HG02852 (cell line): ENCODE data around the gene CNBP.
"Not testable (repeated sequence)": the region's sequence is repeated elsewhere in the genome, so short reads cannot be mapped to it uniquely, and the experiment has no call there.

Source experiments
- ATAC-seq: cut with Tn5 transposase; IDR thresholded peaks from one replicate; pipeline ENCODE4 v1.9.1; 2021; ENCODE audit warnings: mild to moderate bottlenecking, moderate library complexity; ENCODE audit not compliant: unreplicated experiment

The CNBP gene

DNA sequence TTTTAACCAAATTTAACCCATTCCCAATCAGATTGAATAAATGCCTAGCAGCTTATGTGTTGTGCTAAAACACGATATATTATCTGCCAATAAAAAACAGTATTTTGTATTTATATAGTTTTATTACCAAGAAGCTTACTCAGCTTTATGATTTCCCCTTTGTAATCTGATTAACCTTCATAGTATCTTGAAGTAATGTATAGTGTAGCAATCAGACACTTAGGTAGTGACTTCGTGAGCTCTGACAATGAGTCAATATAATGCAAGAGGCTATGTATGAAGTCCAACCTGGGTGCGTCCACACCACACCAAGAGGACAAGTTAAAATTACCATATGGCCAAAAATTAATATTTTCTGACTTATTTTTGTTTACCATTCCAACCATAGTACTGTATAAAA lies 2.1 kb upstream of the CNBP start:
- no peak for ATAC-seq

DNA sequence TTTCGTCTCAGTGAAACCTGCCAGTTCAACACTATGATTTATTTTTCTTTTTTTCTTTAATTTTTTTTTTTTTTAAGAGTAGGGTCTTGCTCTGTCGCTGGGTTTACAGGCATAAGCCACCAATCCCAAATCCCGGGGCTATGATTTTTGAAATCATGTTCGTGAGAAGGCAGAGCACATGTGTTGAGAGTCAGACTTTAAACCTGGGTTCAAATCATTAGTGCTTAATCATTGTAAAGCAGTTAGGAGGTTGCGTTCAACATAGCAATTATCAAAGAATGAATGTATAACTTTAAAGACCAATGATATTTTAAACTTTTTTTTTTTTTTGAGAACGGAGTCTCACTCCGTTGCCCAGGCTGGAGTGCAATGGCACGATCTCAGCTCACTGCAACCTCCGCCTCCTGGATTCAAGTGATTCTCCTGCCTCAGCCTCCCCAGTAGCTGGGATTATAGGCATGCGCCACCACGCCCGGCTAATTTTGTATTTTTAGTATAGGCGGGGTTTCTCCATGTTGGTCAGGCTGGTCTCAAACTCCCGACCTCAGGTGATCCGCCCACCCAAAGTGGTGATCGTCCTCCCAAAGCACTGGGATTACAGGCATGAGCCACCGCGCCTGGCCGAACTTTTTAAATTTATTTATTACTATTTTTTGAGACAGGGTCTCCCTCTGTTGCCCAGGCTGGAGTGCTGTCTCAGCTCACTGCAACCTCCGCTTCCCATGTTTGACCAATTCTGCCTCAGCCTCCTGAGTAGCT lies 1.3 kb upstream of the CNBP start:
- not testable (repeated sequence) for ATAC-seq

- no peak for ATAC-seq
Measured at GRCh38 chr3:129184396-129184657, 631 bp upstream of the CNBP start.

DNA sequence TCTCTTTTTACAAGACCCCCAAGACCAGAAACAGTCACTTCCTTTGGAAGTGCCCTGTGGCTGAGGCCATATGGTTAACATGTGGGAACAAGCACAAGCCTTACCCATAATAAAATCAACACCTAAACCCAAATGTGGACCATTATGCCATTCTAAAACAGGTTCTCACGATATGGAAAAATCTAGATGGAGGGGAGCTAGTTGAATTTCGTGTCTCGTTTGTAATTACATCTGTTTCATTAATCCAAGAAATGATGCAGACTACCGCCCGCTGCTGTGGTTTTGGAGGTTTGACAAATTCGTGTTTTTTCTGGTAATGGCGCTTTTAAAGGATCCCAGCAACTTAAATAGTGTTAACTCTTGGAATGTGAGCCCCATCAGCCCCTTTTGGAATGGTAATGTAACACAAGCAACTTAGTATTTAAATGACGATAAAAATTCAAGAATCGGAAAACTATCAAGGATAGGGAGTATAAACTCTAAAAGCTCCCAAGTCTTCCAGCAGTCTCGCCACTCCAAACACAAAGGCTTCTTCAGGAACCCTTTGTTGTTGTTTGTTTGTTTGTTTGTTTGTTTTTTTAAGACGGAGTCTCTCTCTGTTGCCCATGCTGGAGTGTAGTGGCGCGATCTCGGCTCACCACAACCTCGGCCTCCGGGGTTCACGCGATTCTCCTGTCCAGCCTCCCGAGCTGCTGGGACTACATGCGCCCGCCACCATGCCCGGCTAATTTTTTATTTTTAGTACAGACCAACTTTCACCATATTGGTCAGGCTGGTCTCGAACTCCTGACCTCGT lies 1.1 kb downstream of the CNBP start:
- no peak for ATAC-seq

DNA sequence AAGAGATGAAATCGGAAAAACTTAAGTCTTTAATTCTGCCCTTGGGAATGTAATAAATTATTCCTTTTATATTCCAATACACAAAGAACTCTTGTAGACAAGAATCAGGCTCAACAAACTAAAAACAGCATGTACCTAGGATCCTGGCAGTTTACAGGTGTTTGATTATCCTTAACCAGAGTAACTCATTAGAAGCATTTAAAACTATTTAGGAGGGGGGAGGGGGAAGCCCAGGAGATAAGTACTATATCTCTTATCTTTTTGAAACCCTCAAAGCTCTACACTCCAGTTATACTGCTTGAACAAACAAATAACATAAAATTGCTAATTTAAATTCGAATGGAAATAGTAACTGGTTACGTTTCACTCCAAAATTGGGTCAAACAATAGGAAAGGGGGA lies 1.9 kb downstream of the CNBP start:
- no peak for ATAC-seq

DNA sequence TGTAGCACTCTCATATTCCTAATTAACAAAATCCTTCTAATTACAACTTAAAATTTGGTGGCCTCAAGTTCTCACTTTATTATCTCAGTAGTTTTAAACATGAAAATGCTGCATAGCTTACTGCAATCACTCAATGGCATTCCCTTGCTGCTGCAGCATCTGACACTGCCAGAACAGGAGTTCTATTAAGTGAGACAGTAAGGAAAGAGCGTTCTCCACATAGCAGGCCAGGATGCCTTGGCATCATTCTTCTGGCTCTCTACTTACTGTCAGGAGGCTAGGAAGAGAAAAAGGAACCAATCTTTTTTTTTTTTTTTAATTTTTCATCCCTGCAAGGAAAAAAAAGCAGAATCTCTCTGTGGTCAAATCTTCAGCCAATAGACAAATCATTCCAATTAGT lies 3.2 kb downstream of the CNBP start:
- no peak for ATAC-seq

GRCh38 chr3:129176051-129176450 lies 7.6 kb downstream of the CNBP start:
- ATAC-seq: no peak

- no peak for ATAC-seq
Measured at GRCh38 chr3:129173725-129174124, 10.0 kb downstream of the CNBP start.

GRCh38 chr3:129173206-129173605 lies 10.5 kb downstream of the CNBP start:
- ATAC-seq: no peak

- no peak for ATAC-seq
Measured at GRCh38 chr3:129166579-129167332, 16.9 kb downstream of the CNBP start.

DNA sequence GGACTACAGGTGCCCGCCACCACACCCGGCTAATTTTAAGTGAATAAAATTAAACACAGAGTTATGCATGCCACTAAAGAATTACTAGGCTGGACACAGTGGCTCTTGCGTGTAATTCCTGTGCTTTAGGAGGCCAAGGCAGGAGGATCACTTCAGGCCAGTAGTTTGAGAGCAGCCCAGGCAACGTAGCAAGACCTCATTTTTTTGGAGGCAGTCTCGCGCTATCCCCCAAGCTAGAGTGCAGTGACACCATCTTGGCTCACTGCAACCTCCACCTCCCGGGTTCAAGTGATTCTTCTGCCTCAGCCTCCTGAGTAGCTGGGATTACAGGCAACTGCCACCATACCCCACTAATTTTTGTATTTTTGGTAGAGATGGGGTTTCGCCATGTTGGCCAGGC lies 18.1 kb downstream of the CNBP start:
- ATAC-seq: not testable (repeated sequence)

DNA sequence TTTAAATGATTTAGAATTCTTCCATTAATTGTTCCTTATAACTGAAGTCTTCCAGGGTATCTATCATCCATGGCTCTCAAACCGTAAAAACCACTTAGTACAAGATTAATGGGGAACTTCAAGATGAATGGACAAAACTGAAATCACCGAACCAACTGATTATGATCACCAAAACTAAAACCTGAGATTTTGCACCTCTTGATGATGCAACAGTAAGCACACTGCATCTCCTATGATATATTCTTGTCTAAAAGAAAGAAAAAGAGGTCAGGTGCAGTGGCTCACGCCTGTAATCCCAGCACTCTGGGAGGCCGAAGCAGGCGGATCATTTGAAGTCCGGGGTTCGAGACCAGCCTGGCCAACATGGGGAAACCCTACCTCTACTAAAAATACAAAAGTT lies 19.2 kb downstream of the CNBP start:
- ATAC-seq: no peak

GRCh38 chr3:129162729-129163579 lies 20.7 kb downstream of the CNBP start:
- no peak for ATAC-seq

GRCh38 chr3:129161860-129162271 lies 21.8 kb downstream of the CNBP start:
- ATAC-seq: peak; percentile 1

- ATAC-seq: peak; percentile 81
Measured at GRCh38 chr3:129160891-129161859, 22.5 kb downstream of the CNBP start, which contains the start of gene ISY1. Gene ISY1, minus strand, starts transcription at chr3:129161063. Its CDS starts 88 bp downstream, at chr3:129160975.

DNA sequence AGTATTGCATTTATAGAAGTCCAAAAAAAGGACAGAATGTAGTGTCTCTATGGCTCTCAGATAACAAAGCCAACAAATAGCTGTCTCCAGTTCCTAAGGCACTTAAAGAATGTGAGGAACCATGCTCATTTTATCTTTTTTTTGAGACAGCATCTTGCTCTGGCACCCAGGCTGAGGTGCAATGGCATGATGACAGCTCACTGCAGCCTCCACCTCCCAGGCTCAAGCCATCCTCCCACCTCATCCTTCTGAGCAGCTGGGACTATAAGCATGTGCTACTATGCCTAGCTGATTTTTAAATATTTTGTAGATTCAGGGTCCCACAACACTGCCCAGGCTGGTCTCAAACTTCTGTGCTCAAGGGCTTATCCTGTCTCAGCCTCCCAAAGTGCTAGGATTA lies 38.9 kb downstream of the CNBP start:
- no peak for ATAC-seq

DNA sequence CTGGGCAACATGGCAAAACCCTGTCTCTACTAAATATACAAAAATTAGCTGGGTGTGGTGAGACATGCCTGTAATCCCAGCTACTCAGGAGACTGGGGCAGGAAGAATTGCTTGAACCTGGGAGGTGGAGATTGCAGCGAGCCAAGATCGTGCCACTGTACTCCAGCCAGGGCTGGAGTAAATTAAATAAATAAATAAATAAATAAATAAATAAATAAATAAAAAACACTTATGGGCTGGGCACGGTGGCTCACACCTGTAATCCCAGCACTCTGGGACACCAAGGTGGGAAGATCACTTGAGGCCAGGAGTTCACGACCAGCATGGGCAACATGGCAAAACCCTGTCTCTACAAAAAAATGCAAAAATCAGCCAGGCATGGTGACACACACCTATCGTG lies 42.7 kb downstream of the CNBP start:
- not testable (repeated sequence) for ATAC-seq

DNA sequence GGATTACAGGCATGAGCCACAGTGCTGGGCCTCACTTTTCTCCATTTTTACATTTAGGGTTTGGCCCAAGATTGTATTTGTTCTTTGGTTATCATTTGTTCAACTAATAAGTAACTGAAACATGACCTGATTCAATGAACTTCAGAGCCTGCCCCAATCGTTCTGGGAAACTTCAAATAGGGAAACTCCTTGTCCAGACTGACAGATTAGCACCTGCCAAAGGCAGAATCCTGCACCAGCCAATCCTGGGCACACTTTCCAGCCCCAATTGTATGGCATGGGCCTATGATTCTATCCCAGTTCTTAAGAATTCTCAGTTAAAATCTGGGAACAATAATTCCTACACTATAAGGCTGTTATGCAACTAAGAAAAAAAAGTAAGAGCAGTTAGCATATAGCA lies 43.8 kb downstream of the CNBP start:
- ATAC-seq: no peak

GRCh38 chr3:129136275-129136674 lies 47.4 kb downstream of the CNBP start:
- not testable (repeated sequence) for ATAC-seq
